Hepatocyte (in vitro differentiated cells): ENCODE measurements around the gene TMEM45A.

Source experiments
- CTCF ChIP-seq: fragments of 200-600 bp; sonication (generic); IDR thresholded peaks from 2 replicates; pipeline ENCODE4 v1.5.1; 2016; ENCODE audit warnings: antibody characterized with exemption, mild to moderate bottlenecking; ENCODE audit not compliant: poor library complexity
- EZH2 ChIP-seq: fragments of 200-600 bp; sonication (generic); IDR thresholded peaks from 2 replicates; pipeline ENCODE4 v1.6.1; 2016; ENCODE audit warnings: antibody characterized with exemption, mild to moderate bottlenecking, borderline replicate concordance

- TF ChIP-seq EZH2, result no peak
- no peak for TF ChIP-seq CTCF
Observed at GRCh38 chr3:100562224-100562857, 69.9 kb downstream of the TMEM45A start.
